SJSA1 (cell line): ENCODE results near the gene FSCN2. TPM values are rescaled to one million over a fixed set of nuclear protein-coding genes. Genes with fewer than 3 reads are reported as not detected.

Source experiments
- DNase-seq, 2 experiments: peaks; one replicate each; pipeline ENCODE4 v3.0.0-alpha.2; 2015 to 2020; ENCODE audit warnings: low spot score in 2 of 2, low read depth in 1 of 2
- H3K27ac ChIP-seq: fragments of 250-450 bp; sonication (Bioruptor Pico); 2 replicates; pipeline ENCODE4 v1.5.1; 2020; ENCODE audit warnings: mild to moderate bottlenecking, moderate library complexity
- H3K27me3 ChIP-seq: fragments of 250-450 bp; sonication (Bioruptor Pico); replicated peaks from 2 replicates; pipeline ENCODE4 v1.5.1; 2020; ENCODE audit warnings: mild to moderate bottlenecking, moderate library complexity
- H3K36me3 ChIP-seq: fragments of 250-450 bp; sonication (Bioruptor Pico); 2 replicates; pipeline ENCODE4 v1.5.1; 2020; ENCODE audit warnings: mild to moderate bottlenecking
- H3K4me1 ChIP-seq: fragments of 250-450 bp; sonication (Bioruptor Pico); replicated peaks from 2 replicates; pipeline ENCODE4 v1.6.1; 2021; ENCODE audit warnings: mild to moderate bottlenecking
- H3K4me3 ChIP-seq: fragments of 250-450 bp; sonication (Bioruptor Pico); 2 replicates; pipeline ENCODE4 v1.5.1; 2020; ENCODE audit warnings: mild to moderate bottlenecking
- H3K9me3 ChIP-seq: fragments of 250-450 bp; sonication (Bioruptor Pico); replicated peaks from 2 replicates; pipeline ENCODE4 v1.5.1; 2020; ENCODE audit warnings: mild to moderate bottlenecking
- total RNA-seq: library from RNA; depleted of rRNA; stranded (reverse); fragments of >200 nt; shearing (Covaris generic); gene quantifications from 2 replicates; pipeline ENCODE4 v1.2.3, GENCODE V29; 2014

The FSCN2 gene
- total RNA-seq, 1 experiment from 2014 or later, result 0.61 TPM

- peaks cover 68% of the 10 kb centered on the region for H3K36me3 ChIP-seq
- H3K4me3 ChIP-seq, result no peak overlapping the region
- DNase-seq, result no peak
- no peaks in the 10 kb centered on the region for H3K27me3 ChIP-seq
- no peak overlapping the region for H3K27ac ChIP-seq
- H3K9me3 ChIP-seq, result peaks cover 7% of the 10 kb centered on the region; the same call in 1 of the 2 replicates
- H3K4me1 ChIP-seq, result peaks cover 27% of the 10 kb centered on the region
Measured at GRCh38 chr17:81550285-81550684, 22.1 kb downstream of the FSCN2 start.

- Histone ChIP-seq H3K36me3 (peaks cover 66% of the 10 kb centered on the region), H3K4me3 (peak overlapping the region; percentile 89), H3K4me1 (peaks cover 32% of the 10 kb centered on the region), H3K27ac (no peak overlapping the region), H3K27me3 (no peaks in the 10 kb centered on the region), H3K9me3 (peaks cover 10% of the 10 kb centered on the region; the same call in 1 of the 2 replicates)
- DNase-seq, result no peak
Measured at GRCh38 chr17:81550830-81551457, 22.8 kb downstream of the FSCN2 start.

- peaks cover 66% of the 10 kb centered on the region for H3K36me3 ChIP-seq
- H3K27ac ChIP-seq, result peak overlapping the region; percentile 16; the same call in 1 of the 2 replicates
- H3K27me3 ChIP-seq, result no peaks in the 10 kb centered on the region
- peak overlapping the region; percentile 89 for H3K4me3 ChIP-seq
- peaks cover 39% of the 10 kb centered on the region for H3K4me1 ChIP-seq
- peaks cover 10% of the 10 kb centered on the region; the same call in 1 of the 2 replicates for H3K9me3 ChIP-seq
- no peak for DNase-seq
Measured at GRCh38 chr17:81551458-81552243, 23.5 kb downstream of the FSCN2 start.

- H3K36me3 ChIP-seq, result peaks cover 66% of the 10 kb centered on the region
- peak within 1 kb of the TSS; percentile 16; the same call in 1 of the 2 replicates for H3K27ac ChIP-seq
- H3K4me1 ChIP-seq, result peaks cover 47% of the 10 kb centered on the region
- H3K27me3 ChIP-seq, result no peaks in the 10 kb centered on the region
- H3K9me3 ChIP-seq, result peaks cover 10% of the 10 kb centered on the region; the same call in 1 of the 2 replicates
- DNase-seq, result peak; percentile 84 to 95
- H3K4me3 ChIP-seq, result peak within 1 kb of the TSS; percentile 89
Measured at GRCh38 chr17:81552244-81553017, 24.3 kb downstream of the FSCN2 start, which contains the start of gene FAAP100. Gene FAAP100, minus strand, starts transcription at chr17:81552353. Its CDS starts 23 bp downstream, at chr17:81552330.

- DNase-seq, result peak in 1 of 2 experiments; percentile 83
- Histone ChIP-seq H3K36me3 (peaks cover 66% of the 10 kb centered on the region), H3K4me3 (peak overlapping the region; percentile 89), H3K9me3 (peaks cover 10% of the 10 kb centered on the region; the same call in 1 of the 2 replicates), H3K27ac (no peak overlapping the region), H3K4me1 (peaks cover 47% of the 10 kb centered on the region), H3K27me3 (no peaks in the 10 kb centered on the region)
Measured at GRCh38 chr17:81553018-81553615, 24.9 kb downstream of the FSCN2 start.

GRCh38 chr17:81553616-81554181 is 25.5 kb downstream of the FSCN2 start:
- peak; percentile 69 to 80 for DNase-seq
- Histone ChIP-seq H3K27ac (no peak overlapping the region), H3K4me1 (peaks cover 47% of the 10 kb centered on the region), H3K9me3 (peaks cover 10% of the 10 kb centered on the region; the same call in 1 of the 2 replicates), H3K4me3 (no peak overlapping the region), H3K36me3 (peaks cover 66% of the 10 kb centered on the region), H3K27me3 (no peaks in the 10 kb centered on the region)

- DNase-seq, result no peak
Measured at GRCh38 chr17:81556175-81556691, 28.1 kb downstream of the FSCN2 start.

GRCh38 chr17:81556863-81557262 is 28.7 kb downstream of the FSCN2 start:
- Histone ChIP-seq H3K9me3 (peaks cover 10% of the 10 kb centered on the region; the same call in 1 of the 2 replicates), H3K27ac (no peak overlapping the region), H3K4me3 (no peak overlapping the region), H3K27me3 (no peaks in the 10 kb centered on the region), H3K4me1 (peaks cover 58% of the 10 kb centered on the region), H3K36me3 (peaks cover 71% of the 10 kb centered on the region)
- no peak for DNase-seq

More at GRCh38 chr17:81556175-81556691, 28.1 kb downstream of the FSCN2 start:
- no peaks in the 10 kb centered on the region for H3K27me3 ChIP-seq
- H3K4me1 ChIP-seq, result peaks cover 58% of the 10 kb centered on the region
- no peak overlapping the region for H3K27ac ChIP-seq
- no peak overlapping the region for H3K4me3 ChIP-seq
- H3K9me3 ChIP-seq, result peaks cover 10% of the 10 kb centered on the region; the same call in 1 of the 2 replicates
- peaks cover 69% of the 10 kb centered on the region for H3K36me3 ChIP-seq

- Histone ChIP-seq H3K9me3 (peaks cover 5% of the 10 kb centered on the region; the same call in 1 of the 2 replicates), H3K4me3 (no peak overlapping the region), H3K27me3 (no peaks in the 10 kb centered on the region), H3K36me3 (peaks cover 71% of the 10 kb centered on the region), H3K4me1 (peaks cover 64% of the 10 kb centered on the region), H3K27ac (no peak overlapping the region)
- no peak for DNase-seq
Measured at GRCh38 chr17:81557276-81558114, 29.3 kb downstream of the FSCN2 start.

GRCh38 chr17:81558115-81558468 is 29.9 kb downstream of the FSCN2 start:
- H3K27ac ChIP-seq, result no peak overlapping the region

GRCh38 chr17:81558941-81559806 is 31.0 kb downstream of the FSCN2 start:
- Histone ChIP-seq H3K27ac (no peak overlapping the region), H3K36me3 (peaks cover 87% of the 10 kb centered on the region), H3K27me3 (no peaks in the 10 kb centered on the region), H3K9me3 (0 out of 2 replicates have a peak, but pooled peaks cover 3% of the 10 kb centered on the region), H3K4me3 (no peak overlapping the region), H3K4me1 (peaks cover 49% of the 10 kb centered on the region)
- DNase-seq, result peak in 1 of 2 experiments; percentile 65

More at GRCh38 chr17:81558115-81558468, 29.9 kb downstream of the FSCN2 start:
- no peak overlapping the region for H3K4me3 ChIP-seq
- 0 out of 2 replicates have a peak, but pooled peaks cover 3% of the 10 kb centered on the region for H3K9me3 ChIP-seq
- DNase-seq, result no peak
- peaks cover 76% of the 10 kb centered on the region for H3K36me3 ChIP-seq
- no peaks in the 10 kb centered on the region for H3K27me3 ChIP-seq
- peaks cover 60% of the 10 kb centered on the region for H3K4me1 ChIP-seq
